ENCODE data around the gene PITPNM3. TPM values are rescaled to one million over a fixed set of nuclear protein-coding genes. Genes with fewer than 3 reads are reported as not detected.

PITPNM3 gene
- total RNA-seq, 1 experiment from 2014 or later = 4.2 TPM

GRCh38 chr17:6461792-6462524, 94.4 kb downstream of the PITPNM3 start:
- ChIA-PET RAD21 (ENCODE audit: low non-redundant PET in 1 of 2, low total read pairs in 2 of 2, uncharacterized antibody in 2 of 2, unreplicated experiment in 2 of 2) (no interaction called here), CTCF (no interaction called here), POLR2A (no interaction called here)
- Histone ChIP-seq H3K4me3 (replicated peaks in 1 of 2; ENCODE audit: low read depth in 1 of 2, low read length in 2 of 2) (no peak overlapping the region), H3K27ac (ENCODE audit: low read depth, low read length) (no peak overlapping the region), H2AFZ (ENCODE audit: low read depth, low read length, poor library complexity, severe bottlenecking) (no peak overlapping the region), H3K4me1 (ENCODE audit: control insufficient read depth in 1 of 2, insufficient read depth in 2 of 2, low read length in 2 of 2) (peaks cover 4 to 13% of the 10 kb centered on the region in 2 experiments), H4K20me1 (ENCODE audit: insufficient read depth) (no peaks in the 10 kb centered on the region), H3K9me2 (ENCODE audit: insufficient read depth) (no peaks in the 10 kb centered on the region), H3K9me3 (ENCODE audit: control insufficient read depth in 1 of 2, insufficient read depth in 1 of 2, low read depth in 1 of 2, low read length in 2 of 2) (no peaks in the 10 kb centered on the region), H3K27me3 (ENCODE audit: insufficient read depth, low read length) (no peaks in the 10 kb centered on the region), H3K4me2 (ENCODE audit: low read length) (no peak overlapping the region), H3K9ac (ENCODE audit: low read length) (no peak overlapping the region), H3K36me3 (ENCODE audit: control insufficient read depth in 1 of 2, insufficient read depth in 2 of 2, low read length in 2 of 2) (no peaks in the 10 kb centered on the region), H3K79me2 (ENCODE audit: insufficient read depth, low read length) (no peaks in the 10 kb centered on the region)
- TF ChIP-seq SRF (IDR thresholded peaks at IDR 0.05; ENCODE audit: low read depth) = no peak
- intact Hi-C loops (cut with micrococcal nuclease) = no loop called here
- no TSS peak for BruUV-seq (replicated peaks)
- ATAC-seq (no peak), DNase-seq (ENCODE audit: low read depth, low spot score) (no peak)

GRCh38 chr17:6461246-6461645, 95.1 kb downstream of the PITPNM3 start:
- Histone ChIP-seq H3K4me1 (ENCODE audit: control insufficient read depth in 1 of 2, insufficient read depth in 2 of 2, low read length in 2 of 2) (peaks cover 5 to 20% of the 10 kb centered on the region in 2 experiments), H3K9ac (ENCODE audit: low read length) (no peak overlapping the region), H3K4me2 (ENCODE audit: low read length) (no peak overlapping the region), H3K9me3 (ENCODE audit: control insufficient read depth in 1 of 2, insufficient read depth in 1 of 2, low read depth in 1 of 2, low read length in 2 of 2) (no peaks in the 10 kb centered on the region), H4K20me1 (ENCODE audit: insufficient read depth) (no peaks in the 10 kb centered on the region), H2AFZ (ENCODE audit: low read depth, low read length, poor library complexity, severe bottlenecking) (no peak overlapping the region), H3K9me2 (ENCODE audit: insufficient read depth) (no peaks in the 10 kb centered on the region), H3K36me3 (ENCODE audit: control insufficient read depth in 1 of 2, insufficient read depth in 2 of 2, low read length in 2 of 2) (no peaks in the 10 kb centered on the region), H3K79me2 (ENCODE audit: insufficient read depth, low read length) (no peaks in the 10 kb centered on the region), H3K27me3 (ENCODE audit: insufficient read depth, low read length) (no peaks in the 10 kb centered on the region), H3K4me3 (replicated peaks in 1 of 2; ENCODE audit: low read depth in 1 of 2, low read length in 2 of 2) (no peak overlapping the region), H3K27ac (ENCODE audit: low read depth, low read length) (no peak overlapping the region)
- BruUV-seq (replicated peaks) = no TSS peak
- POLR2A ChIA-PET = no interaction called here
- RAD21 ChIA-PET (ENCODE audit: low non-redundant PET in 1 of 2, low total read pairs in 2 of 2, uncharacterized antibody in 2 of 2, unreplicated experiment in 2 of 2) = no interaction called here
- no peak for DNase-seq (ENCODE audit: low read depth, low spot score)
- CTCF ChIA-PET = interaction anchor here (1.8 kb wide), 1 partner anchor 12 kb away, joined by 4 read pairs; no protein-coding TSS in a partner anchor
- ATAC-seq = no peak
- intact Hi-C loops (cut with micrococcal nuclease) = no loop called here
- TF ChIP-seq, protein P1, sequence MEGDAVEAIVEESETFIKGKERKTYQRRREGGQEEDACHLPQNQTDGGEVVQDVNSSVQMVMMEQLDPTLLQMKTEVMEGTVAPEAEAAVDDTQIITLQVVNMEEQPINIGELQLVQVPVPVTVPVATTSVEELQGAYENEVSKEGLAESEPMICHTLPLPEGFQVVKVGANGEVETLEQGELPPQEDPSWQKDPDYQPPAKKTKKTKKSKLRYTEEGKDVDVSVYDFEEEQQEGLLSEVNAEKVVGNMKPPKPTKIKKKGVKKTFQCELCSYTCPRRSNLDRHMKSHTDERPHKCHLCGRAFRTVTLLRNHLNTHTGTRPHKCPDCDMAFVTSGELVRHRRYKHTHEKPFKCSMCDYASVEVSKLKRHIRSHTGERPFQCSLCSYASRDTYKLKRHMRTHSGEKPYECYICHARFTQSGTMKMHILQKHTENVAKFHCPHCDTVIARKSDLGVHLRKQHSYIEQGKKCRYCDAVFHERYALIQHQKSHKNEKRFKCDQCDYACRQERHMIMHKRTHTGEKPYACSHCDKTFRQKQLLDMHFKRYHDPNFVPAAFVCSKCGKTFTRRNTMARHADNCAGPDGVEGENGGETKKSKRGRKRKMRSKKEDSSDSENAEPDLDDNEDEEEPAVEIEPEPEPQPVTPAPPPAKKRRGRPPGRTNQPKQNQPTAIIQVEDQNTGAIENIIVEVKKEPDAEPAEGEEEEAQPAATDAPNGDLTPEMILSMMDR (IDR thresholded peaks at IDR 0.05 in 2 of 3, conservative IDR thresholded peaks at IDR 0.05 in 1 of 3; ENCODE audit: borderline replicate concordance in 1 of 3, insufficient read depth in 1 of 3, low read depth in 2 of 3, low read length in 2 of 3) = no peak
- TF ChIP-seq, protein P2, sequence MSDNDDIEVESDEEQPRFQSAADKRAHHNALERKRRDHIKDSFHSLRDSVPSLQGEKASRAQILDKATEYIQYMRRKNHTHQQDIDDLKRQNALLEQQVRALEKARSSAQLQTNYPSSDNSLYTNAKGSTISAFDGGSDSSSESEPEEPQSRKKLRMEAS (IDR thresholded peaks at IDR 0.05) = no peak
- TF ChIP-seq FOSL1 (IDR thresholded peaks at IDR 0.05; ENCODE audit: low read depth) (no peak), ZNF274 (IDR thresholded peaks at IDR 0.05; ENCODE audit: low read depth, low read length) (no peak), SRF (IDR thresholded peaks at IDR 0.05; ENCODE audit: low read depth) (no peak), YY1 (IDR thresholded peaks at IDR 0.05; ENCODE audit: extremely low read depth, insufficient replicate concordance, low read depth, low read length) (no peak), POLR2AphosphoS5 (IDR thresholded peaks at IDR 0.05; ENCODE audit: low read depth, low read length) (no peak)

Data from HCT116 (cell line).